ENCODE results near the gene RSPH9. TPM values are rescaled to one million over a fixed set of nuclear protein-coding genes. Genes with fewer than 3 reads are reported as not detected.

The RSPH9 gene
- total RNA-seq, 1 donor from 2014 or later: 0.22 TPM

DNA sequence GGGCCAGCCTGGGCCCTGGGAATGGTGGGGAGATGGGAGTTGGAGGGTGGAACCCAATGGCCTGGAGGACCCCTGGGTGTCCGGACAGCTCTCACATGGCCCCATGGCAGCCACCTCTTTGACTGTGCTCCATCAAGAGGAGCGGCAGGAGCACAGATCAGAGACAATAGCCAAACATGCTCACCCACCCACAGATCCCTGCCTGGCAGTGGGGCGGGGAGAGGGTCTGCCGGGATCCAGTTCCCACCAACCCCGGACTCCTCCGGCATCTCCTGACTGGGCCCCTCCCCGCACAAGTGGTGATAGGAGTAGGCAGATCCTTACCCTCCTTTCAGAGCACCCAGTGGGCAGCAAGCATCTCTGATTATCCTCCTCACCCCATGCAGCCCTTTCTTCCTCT is 74.7 kb downstream of the RSPH9 start:
- no peak overlapping the region for H3K27ac Mint-ChIP-seq (ENCODE audit: unreplicated experiment)
- peaks cover 11% of the 10 kb centered on the region for H3K4me1 Mint-ChIP-seq (ENCODE audit: low read depth, unreplicated experiment)
- TF ChIP-seq, protein P1, sequence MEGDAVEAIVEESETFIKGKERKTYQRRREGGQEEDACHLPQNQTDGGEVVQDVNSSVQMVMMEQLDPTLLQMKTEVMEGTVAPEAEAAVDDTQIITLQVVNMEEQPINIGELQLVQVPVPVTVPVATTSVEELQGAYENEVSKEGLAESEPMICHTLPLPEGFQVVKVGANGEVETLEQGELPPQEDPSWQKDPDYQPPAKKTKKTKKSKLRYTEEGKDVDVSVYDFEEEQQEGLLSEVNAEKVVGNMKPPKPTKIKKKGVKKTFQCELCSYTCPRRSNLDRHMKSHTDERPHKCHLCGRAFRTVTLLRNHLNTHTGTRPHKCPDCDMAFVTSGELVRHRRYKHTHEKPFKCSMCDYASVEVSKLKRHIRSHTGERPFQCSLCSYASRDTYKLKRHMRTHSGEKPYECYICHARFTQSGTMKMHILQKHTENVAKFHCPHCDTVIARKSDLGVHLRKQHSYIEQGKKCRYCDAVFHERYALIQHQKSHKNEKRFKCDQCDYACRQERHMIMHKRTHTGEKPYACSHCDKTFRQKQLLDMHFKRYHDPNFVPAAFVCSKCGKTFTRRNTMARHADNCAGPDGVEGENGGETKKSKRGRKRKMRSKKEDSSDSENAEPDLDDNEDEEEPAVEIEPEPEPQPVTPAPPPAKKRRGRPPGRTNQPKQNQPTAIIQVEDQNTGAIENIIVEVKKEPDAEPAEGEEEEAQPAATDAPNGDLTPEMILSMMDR (IDR thresholded peaks at IDR 0.05; ENCODE audit: partially characterized antibody, unreplicated experiment): no peak
- H3K27me3 Mint-ChIP-seq (ENCODE audit: unreplicated experiment): peaks cover 6% of the 10 kb centered on the region
- no peak overlapping the region for H3K4me3 Mint-ChIP-seq (ENCODE audit: unreplicated experiment)
- H3K9me3 Mint-ChIP-seq (ENCODE audit: unreplicated experiment): peaks cover 4% of the 10 kb centered on the region
- H3K36me3 Mint-ChIP-seq (ENCODE audit: unreplicated experiment): no peaks in the 10 kb centered on the region
- no peak for DNase-seq

DNA sequence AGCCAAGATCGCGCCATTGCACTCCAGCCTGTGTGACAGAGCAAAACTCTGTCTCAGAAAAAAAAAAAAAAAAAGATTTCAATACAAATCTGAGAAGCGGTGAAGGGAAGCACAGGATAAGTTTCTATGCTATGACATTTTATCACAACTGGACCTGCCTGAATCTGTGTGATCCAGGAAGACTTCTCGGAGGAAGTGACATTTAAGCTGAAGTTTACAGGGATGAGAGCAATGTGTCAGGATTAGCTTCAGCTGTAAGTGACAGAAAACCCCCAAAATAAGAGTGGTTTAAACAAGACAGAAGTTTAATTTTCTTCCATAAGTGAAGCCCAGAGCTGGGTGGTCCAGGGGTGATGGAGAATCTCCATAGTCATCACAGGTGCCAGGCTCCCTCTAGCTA is 76.2 kb downstream of the RSPH9 start:
- Mint-ChIP-seq H3K27ac (ENCODE audit: unreplicated experiment) (no peak overlapping the region), H3K36me3 (ENCODE audit: unreplicated experiment) (no peaks in the 10 kb centered on the region), H3K27me3 (ENCODE audit: unreplicated experiment) (peaks cover 5% of the 10 kb centered on the region), H3K4me3 (ENCODE audit: unreplicated experiment) (no peak overlapping the region), H3K4me1 (ENCODE audit: low read depth, unreplicated experiment) (peaks cover 4% of the 10 kb centered on the region), H3K9me3 (ENCODE audit: unreplicated experiment) (peaks cover 7% of the 10 kb centered on the region)
- DNase-seq: no peak
- TF ChIP-seq, protein P1 (IDR thresholded peaks at IDR 0.05; ENCODE audit: partially characterized antibody, unreplicated experiment): no peak

Other genes starting within 250 kb of the RSPH9 start
- gene ABCC10, start 217.5 kb upstream of the RSPH9 start, total RNA-seq (ENCODE audit: unreplicated experiment): 94.8 TPM
- 2.2 TPM for gene DLK2, start 189.5 kb upstream of the RSPH9 start, total RNA-seq (ENCODE audit: unreplicated experiment)
- gene TJAP1, start 167.5 kb upstream of the RSPH9 start, total RNA-seq (ENCODE audit: unreplicated experiment): 30.9 TPM
- 1.2 TPM for gene LRRC73, start 134.7 kb upstream of the RSPH9 start, total RNA-seq (ENCODE audit: unreplicated experiment)
- 198 TPM for gene YIPF3, start 128.1 kb upstream of the RSPH9 start, total RNA-seq (ENCODE audit: unreplicated experiment)
- 18.9 TPM for gene POLR1C, start 127.9 kb upstream of the RSPH9 start, total RNA-seq (ENCODE audit: unreplicated experiment)
- gene XPO5, start 69.0 kb upstream of the RSPH9 start, total RNA-seq (ENCODE audit: unreplicated experiment): 52.7 TPM
- gene POLH, start 68.9 kb upstream of the RSPH9 start, total RNA-seq (ENCODE audit: unreplicated experiment): 20.2 TPM
- gene GTPBP2, start 15.8 kb upstream of the RSPH9 start, total RNA-seq (ENCODE audit: unreplicated experiment): 114 TPM
- gene MAD2L1BP, start 9.2 kb upstream of the RSPH9 start, total RNA-seq (ENCODE audit: unreplicated experiment): 38.8 TPM
- gene MRPS18A, start 42.8 kb downstream of the RSPH9 start, total RNA-seq (ENCODE audit: unreplicated experiment): 27.7 TPM
- 21.6 TPM for gene VEGFA, start 125.2 kb downstream of the RSPH9 start, total RNA-seq (ENCODE audit: unreplicated experiment)